ENCODE measurements around the gene PROCA1.

The PROCA1 gene

GRCh38 chr17:28707339-28707720 lies 4.4 kb downstream of the PROCA1 start:
- DNase-seq: no peak

DNA sequence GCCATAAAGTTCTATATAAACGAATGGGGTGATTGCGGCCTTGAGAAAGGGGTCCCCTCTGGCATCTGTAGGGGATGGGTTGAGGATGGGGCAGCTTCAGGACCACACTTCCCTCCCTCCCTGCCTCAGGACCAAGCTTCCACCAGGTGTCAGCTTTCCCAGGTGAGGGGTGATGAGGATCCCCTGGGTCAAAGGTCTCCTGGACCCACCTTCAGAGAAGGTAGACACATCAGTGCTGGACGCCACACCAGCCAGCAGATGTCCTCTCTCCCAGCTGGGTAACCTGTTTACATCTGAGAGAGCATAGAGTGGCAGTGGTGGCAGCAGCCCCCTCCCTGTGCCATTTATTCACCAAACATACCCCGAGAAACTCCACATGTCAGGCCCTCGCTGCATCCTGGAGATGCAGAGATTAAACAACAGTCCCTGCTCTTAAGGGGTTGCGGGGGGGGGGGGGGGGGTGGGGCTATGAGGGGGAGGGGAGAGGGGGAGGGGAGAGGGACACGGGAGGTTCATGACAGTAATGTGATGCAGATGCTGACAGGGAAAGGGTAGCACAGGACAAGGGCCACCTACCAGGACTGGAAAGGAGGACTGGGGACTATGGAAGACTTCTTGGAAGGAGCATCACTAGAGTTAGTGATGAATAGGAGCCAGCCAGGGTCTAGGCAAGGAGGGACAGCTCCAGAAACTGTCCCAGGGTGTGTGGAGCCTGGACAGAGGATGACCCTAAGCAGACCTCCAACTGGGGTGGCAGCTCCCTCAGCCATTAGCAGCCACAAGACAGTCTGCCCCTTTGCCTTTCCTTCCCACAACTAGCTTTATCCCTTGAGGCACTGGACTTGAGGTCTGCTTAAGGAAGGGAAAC lies 5.0 kb downstream of the PROCA1 start:
- no peak for DNase-seq

GRCh38 chr17:28705728-28706334 lies 5.9 kb downstream of the PROCA1 start:
- DNase-seq: no peak

- no peak for DNase-seq
Observed at GRCh38 chr17:28705074-28705659, 6.5 kb downstream of the PROCA1 start.

GRCh38 chr17:28704219-28704858 lies 7.3 kb downstream of the PROCA1 start:
- no peak for DNase-seq

- no peak for DNase-seq
Observed at GRCh38 chr17:28703552-28704218, 8.0 kb downstream of the PROCA1 start.

- DNase-seq: no peak
Observed at GRCh38 chr17:28702752-28703150, 8.9 kb downstream of the PROCA1 start.

DNA sequence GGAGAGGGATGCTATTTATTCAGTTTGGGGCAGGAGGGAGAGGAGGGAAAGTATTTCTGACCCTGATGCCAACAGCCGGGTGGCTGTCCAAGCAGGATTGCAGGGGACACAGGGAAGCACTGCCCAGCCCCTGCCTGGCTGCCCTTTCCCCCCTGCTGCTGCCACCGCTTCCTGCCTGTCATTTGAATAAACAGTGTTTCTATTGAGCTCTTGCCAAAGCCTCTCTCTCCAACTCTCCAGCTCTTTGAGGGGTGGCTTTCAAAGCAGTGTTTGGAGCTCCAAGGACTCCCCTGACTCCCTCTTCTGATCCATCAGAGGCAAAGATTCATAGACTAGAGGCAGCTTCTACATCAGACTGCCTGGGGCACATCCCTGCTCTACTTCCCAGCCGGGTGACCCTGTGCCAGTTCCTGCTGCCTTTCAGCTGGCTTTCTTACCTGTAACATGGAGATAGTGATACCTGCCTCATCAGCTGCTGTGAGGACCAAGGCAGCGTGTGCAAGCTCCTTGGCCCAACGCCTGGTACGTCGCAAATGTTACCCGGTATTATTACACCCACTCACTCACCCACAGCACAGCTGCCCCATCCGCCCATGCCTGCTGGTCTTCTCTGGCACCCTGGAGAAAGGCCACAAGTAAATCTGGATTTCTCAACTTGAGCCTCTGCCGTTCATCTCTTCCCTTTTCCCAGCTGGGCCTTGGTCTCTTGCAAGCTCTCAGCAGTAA lies 9.5 kb downstream of the PROCA1 start:
- peak; percentile 31 for DNase-seq

GRCh38 chr17:28700830-28701492 lies 10.7 kb downstream of the PROCA1 start:
- DNase-seq: peak; percentile 49

GRCh38 chr17:28700278-28700677 lies 11.4 kb downstream of the PROCA1 start:
- no peak for DNase-seq

- DNase-seq: no peak
Observed at GRCh38 chr17:28698253-28698941, 13.3 kb downstream of the PROCA1 start.

DNA sequence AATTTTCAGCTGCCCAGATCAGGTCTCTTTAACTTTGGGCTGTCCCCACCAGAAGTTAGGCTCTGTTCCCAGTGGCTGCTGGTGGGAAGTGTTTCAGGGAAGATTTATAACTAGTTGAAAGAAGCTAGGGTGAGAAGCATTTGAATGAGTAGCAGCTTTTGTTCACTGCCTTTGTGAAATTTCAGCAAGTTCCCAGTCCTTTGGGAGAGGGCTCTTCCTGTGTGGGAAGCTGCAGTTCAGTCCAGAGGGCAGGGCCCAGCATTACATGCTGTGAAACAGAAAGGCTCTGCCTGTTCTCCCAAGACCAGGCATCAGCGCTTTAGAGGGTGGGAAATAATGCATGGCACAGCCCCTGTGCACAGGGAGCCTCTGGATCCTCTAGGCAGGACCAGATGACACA lies 17.8 kb downstream of the PROCA1 start:
- DNase-seq: no peak

GRCh38 chr17:28689011-28689410 lies 22.7 kb downstream of the PROCA1 start:
- no peak for DNase-seq

DNA sequence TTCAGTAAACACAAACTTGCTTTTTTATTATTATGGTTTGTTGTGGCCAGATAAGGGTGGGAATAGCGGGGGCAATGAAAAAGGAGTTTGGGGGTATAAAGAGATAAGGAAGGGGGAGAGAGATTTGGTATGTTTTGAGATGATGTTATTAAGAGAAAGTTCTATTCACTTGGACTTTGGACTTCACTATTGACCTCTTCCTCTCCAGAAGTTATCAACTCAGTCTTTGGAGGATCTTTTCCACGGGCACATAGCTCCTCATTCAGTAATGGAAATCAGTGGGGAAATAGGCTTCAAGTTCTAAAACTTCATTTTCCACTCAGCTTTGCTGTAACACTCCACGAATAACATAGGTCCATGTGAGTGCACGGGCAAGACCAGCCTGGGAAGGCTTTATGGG lies 23.2 kb downstream of the PROCA1 start:
- DNase-seq: no peak

DNA sequence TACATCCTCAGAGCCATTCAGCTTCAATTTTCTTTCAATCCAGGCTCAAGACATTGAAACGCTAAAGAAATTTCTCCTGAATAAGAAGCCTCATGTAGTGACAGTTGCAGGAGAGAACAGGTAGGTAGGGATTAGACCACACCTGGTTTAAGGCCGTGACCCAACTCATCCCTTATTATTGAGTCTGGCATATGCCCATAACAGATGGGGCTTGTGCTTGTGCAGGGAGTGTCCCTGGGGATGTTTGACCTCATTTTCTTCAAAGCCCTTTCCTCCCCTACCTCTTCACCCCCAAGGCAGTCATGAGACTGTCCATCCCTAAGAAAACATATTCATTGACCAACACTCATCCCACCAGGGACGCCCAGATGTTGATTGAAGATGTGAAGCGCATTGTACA lies 25.4 kb downstream of the PROCA1 start:
- DNase-seq: no peak

GRCh38 chr17:28685366-28685765 lies 26.3 kb downstream of the PROCA1 start:
- DNase-seq: no peak

GRCh38 chr17:28684963-28685362 lies 26.7 kb downstream of the PROCA1 start:
- DNase-seq: no peak

GRCh38 chr17:28682655-28683054 lies 29.0 kb downstream of the PROCA1 start:
- no peak for DNase-seq

DNA sequence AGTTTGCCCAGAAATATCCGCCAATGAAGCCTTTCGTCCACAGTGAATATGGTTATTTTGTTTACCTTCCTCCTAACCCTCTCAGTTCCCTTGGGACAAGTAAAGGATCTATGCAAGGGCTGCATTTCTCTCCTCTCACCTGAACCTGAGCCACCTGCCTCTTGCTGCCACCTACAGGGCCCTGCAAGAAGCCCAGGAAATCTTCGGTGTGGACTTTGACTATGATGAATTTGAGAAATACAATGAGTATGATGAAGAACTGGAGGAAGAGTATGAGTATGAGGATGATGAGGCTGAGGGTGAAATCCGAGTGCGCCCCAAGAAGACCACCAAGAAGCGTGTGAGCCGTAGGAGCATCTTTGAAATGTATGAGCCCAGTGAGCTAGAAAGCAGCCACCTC lies 35.7 kb downstream of the PROCA1 start:
- DNase-seq: no peak

GRCh38 chr17:28675490-28675889 lies 36.2 kb downstream of the PROCA1 start:
- no peak for DNase-seq

DNA sequence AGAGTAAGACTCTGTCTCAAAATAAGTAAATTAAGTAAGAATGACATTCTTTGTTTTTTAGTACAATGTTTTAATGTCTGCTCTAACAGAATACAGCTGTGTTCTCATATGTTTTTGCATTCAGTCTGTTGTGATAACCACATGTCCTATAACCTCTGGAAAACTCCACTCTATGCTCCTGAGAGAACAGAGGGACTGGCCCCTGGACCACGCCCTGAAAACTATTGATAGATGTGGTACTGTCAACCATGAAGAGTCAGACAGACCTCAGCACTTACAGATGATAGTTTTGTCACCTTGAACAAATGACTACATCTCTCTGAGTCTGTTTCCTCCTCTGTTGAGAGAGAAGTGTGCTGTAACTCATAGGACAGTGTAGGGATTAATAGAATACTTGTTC lies 41.8 kb downstream of the PROCA1 start:
- DNase-seq: no peak
